Fibroblast of peridontal ligament (primary cell): Measurements from ENCODE around the gene POLD3.

Experiments
- DNase-seq: peaks from one replicate; pipeline ENCODE4 v3.0.0-alpha.2; 2010; ENCODE audit errors: extremely low read depth

Gene POLD3

GRCh38 chr11:74592441-74593362, at the start of gene POLD3:
TSS of gene POLD3 (plus strand) at chr11:74592582. CDS start at chr11:74592659, 77 bp downstream.
- DNase-seq: peak; percentile 81

GRCh38 chr11:74543991-74544390, 48.4 kb upstream of the POLD3 start:
- DNase-seq: no peak

- DNase-seq: no peak
Measured at GRCh38 chr11:74546752-74547151, 45.6 kb upstream of the POLD3 start.

- no peak for DNase-seq
Measured at GRCh38 chr11:74550991-74551753, 41.2 kb upstream of the POLD3 start.

GRCh38 chr11:74551754-74552145, 40.6 kb upstream of the POLD3 start:
- DNase-seq: no peak

DNA sequence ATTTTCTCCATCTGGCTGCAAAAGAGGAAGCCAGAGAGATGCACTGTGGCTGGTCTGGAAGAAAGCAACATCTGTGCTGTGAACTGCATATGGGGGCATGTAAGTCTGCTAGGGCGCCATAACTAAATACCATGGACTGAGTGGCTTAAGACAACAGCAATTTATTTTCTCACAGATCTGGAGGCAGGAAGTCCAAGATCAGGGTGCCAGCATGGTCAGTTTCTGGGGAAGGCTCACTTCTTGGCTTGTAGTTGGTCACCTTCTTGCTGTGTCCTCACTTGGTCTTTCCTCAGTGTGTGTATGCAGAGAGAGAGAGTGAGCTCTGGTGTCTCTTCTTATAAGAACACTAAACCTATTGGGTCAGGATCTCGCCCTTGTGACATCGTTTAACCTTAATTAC, 34.9 kb upstream of the POLD3 start:
- DNase-seq: no peak

GRCh38 chr11:74559110-74559933, 33.1 kb upstream of the POLD3 start:
- no peak for DNase-seq

GRCh38 chr11:74559934-74560309, 32.5 kb upstream of the POLD3 start:
- no peak for DNase-seq

GRCh38 chr11:74566146-74566960, 26.0 kb upstream of the POLD3 start:
- DNase-seq: no peak

DNA sequence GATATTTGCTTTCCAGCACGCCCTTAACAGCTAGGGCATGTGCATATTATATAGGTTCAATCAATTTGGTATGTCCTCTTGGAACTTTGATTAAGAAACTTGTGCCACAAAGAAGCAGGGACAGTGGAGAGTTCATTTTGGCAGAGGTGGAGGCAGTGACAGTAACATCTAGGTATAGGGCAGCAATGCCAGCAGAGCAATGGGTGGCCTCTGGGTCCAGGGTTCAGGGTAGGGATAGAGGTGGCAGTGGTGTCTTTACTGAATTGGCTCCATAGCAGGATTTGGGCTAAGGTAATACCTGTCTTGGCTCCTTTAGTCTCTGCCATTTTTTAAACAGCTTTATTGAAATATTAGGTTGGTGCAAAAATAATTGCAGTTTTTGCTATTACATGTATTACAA, 24.4 kb upstream of the POLD3 start:
- DNase-seq: no peak

- peak; percentile 60 for DNase-seq
Measured at GRCh38 chr11:74570266-74571061, 21.9 kb upstream of the POLD3 start.

DNA sequence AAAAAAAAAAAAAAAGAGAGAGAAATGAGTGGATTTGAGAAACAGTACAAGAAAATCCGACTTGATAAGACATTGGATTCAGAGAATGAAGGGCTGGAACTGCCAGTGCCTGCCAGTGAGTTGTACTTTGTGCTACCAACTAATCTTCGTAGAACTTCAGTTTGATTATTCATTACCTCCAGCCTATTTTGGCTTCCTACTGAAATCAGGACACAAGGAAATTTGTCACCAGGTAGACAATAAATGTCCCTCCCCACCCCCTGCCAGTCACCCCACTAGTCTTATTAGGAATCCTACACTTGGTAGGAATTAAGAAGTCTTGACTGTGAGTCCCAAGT, 21.4 kb upstream of the POLD3 start:
- no peak for DNase-seq

- no peak for DNase-seq
Measured at GRCh38 chr11:74572349-74572748, 20.0 kb upstream of the POLD3 start.

DNA sequence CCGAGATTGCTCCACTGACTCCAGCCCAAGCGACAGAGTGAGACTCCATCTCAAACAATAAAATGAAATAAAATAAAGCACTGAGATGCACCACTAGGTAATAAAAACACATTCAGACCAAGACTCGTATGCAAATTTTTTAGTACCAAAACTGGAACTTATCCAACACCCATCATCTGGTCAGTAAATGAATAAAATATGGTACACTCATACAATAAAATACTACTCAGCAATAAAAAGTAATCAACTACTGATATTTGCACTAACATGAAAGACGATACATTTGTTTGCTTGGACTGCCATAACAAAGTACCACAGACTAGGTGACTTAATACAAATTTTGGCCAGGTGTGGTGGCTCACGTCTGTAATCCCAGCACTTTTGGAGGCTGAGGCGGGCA, 17.8 kb upstream of the POLD3 start:
- no peak for DNase-seq

DNA sequence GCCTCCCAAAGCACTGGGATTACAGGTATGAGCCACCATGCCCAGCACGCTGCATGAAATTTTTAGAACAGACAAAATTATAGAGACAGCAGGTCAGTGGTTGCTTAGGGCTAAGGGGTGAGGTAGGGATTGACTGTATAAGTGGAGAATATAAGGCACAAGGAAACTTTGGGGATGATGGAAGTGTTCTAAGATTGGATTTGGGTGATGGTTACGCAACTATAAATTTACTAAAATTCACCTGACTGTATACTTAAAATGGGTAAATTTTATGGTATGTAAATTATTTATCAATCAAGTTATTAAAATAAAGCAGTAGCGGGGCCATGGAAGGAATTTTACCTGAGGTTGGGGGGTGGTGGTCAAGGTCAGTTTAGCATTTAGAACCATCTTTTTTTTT, 16.4 kb upstream of the POLD3 start:
- DNase-seq: no peak

GRCh38 chr11:74577181-74577580, 15.2 kb upstream of the POLD3 start:
- no peak for DNase-seq

- DNase-seq: peak; percentile 79
Measured at GRCh38 chr11:74577624-74578396, 14.6 kb upstream of the POLD3 start.

GRCh38 chr11:74579577-74580270, 12.7 kb upstream of the POLD3 start:
- no peak for DNase-seq

- DNase-seq: no peak
Measured at GRCh38 chr11:74581954-74582547, 10.3 kb upstream of the POLD3 start.
